Putamen (tissue), 1 donor: ENCODE measurements around the gene TIMM17A.
"Not testable (repeated sequence)": the region's sequence is repeated elsewhere in the genome, so short reads cannot be mapped to it uniquely, and the experiment has no call there.

Experiments used
- DNase-seq: peaks from one replicate; pipeline ENCODE4 v3.0.0-alpha.2; 2016; ENCODE audit warnings: low spot score

TIMM17A gene

GRCh38 chr1:202016022-202016810 is 60.9 kb downstream of the TIMM17A start:
- DNase-seq, result no peak

GRCh38 chr1:202016811-202017748 is 61.8 kb downstream of the TIMM17A start:
- no peak for DNase-seq

- no peak for DNase-seq
These were observed 62.6 kb downstream of the TIMM17A start for GRCh38 chr1:202017749-202018467.

- no peak for DNase-seq
These were observed 63.3 kb downstream of the TIMM17A start for GRCh38 chr1:202018468-202019234.

GRCh38 chr1:202019235-202019558 is 63.9 kb downstream of the TIMM17A start:
- DNase-seq, result not testable (repeated sequence)
